NCI-H1694 treated with DMSO at 0.1 percent for 48 hours (cell line): ENCODE data around the gene TRNAU1AP.
"Not testable (repeated sequence)": the region's sequence is repeated elsewhere in the genome, so short reads cannot be mapped to it uniquely, and the experiment has no call there.

ENCODE experiments used
- DNase-seq: peaks from one replicate; lab custom pipeline; 2025; lab: John Stamatoyannopoulos, UW

The TRNAU1AP gene

DNA sequence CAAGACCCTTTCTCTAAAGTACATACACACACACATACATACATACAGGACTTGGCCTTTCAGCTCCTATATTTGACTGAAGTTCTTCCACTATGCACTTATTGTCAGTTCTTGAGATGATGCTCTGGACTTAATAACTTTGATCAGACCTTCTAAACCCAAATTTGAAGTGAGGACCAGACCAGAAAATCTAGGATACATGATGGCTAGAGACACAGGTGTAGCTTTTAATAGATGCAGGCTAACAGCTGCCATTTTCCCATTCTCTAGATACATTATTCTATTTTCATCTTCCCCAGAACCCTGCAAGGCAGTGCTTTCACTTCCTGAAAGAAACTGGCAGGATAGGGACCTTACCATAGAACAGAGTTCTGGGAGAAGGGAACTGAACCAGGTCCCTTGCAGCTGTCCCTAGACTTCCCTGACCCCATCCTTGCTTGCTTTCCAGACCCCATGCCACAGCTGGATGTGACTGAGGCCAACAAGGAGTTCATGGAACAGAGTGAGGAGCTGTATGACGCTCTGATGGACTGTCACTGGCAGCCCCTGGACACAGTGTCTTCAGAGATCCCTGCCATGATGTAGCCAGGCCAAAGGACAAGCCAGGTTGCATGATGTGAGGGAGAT lies 24.3 kb downstream of the TRNAU1AP start:
- no peak for DNase-seq

DNA sequence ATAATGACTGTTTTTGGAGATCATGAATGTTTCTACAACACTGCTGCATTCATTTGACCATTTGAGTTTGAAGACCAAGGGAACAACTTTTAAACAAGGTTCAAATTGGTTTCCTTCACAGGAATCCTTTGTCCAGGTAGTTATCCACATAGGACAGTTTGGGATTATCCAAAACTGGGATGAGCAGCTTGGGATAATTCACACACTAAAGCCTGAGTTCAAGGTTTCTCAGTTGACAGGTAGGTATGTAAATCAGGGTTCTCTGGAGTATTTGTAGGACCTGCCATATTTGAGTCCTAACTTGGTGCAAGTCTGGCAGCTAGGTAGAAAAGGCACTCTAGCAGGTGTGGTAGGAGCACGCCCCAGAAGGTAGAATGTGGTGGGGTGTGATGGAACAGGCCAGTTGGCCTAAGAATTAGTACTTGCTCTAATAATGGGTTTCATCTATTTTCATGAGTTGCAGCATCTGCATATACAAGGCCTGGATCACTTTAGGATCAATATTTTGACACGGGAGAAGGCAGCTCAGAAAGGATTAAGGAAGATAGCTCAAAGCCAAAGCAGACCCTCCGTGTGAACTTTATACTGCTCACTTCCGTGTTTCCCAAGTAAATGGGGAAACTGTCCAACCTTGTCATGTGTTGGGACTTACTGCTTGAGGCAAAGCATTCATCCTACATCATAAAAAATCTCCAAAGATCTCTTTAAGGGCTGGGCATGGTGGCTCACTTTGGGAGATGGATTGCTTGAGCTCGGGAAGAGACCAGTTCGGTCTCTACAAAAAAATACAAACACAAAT lies 25.1 kb downstream of the TRNAU1AP start:
- DNase-seq, result no peak

DNA sequence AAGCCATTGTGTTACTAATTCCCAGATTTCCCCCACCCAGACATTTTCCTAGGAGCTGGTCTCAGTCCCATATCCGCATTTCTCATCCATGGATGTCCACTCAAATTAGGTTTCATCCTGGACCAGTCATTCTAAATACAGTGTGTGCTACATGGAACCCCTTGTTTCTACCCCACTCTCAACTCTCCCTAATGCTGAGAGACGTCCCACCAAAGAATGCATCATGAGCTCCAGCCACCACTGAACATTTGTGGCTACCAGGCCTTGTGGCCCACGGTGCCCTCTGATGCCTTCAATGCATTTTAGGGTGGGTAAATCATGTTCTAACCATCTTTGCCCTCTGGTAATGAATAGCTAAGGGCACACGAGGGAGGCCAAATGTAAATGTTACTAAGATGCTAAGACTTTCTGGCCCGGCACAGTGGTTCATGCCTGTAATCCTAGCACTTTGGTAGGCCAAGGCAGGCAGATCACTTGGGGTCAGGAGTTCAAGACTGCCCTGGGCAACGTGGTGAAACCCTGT lies 25.9 kb downstream of the TRNAU1AP start:
- no peak for DNase-seq

DNA sequence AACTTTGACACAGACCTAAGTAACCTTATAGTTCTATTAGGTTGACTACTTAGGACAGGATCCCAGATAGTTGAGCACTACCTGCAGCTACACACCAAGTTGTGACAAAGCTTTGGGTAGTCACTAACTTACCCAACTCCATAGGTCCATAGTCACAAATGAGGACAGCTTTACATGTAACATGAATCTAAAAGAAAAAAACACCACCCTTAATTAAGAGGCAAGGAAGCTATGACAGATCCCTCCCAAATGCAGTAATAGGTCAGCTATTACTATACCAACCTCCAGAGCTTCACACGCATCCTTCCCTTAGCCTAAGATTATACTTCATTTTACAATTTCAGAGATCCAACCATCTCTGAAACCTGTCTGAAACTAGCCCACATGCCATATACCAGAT lies 26.5 kb downstream of the TRNAU1AP start:
- no peak for DNase-seq

DNA sequence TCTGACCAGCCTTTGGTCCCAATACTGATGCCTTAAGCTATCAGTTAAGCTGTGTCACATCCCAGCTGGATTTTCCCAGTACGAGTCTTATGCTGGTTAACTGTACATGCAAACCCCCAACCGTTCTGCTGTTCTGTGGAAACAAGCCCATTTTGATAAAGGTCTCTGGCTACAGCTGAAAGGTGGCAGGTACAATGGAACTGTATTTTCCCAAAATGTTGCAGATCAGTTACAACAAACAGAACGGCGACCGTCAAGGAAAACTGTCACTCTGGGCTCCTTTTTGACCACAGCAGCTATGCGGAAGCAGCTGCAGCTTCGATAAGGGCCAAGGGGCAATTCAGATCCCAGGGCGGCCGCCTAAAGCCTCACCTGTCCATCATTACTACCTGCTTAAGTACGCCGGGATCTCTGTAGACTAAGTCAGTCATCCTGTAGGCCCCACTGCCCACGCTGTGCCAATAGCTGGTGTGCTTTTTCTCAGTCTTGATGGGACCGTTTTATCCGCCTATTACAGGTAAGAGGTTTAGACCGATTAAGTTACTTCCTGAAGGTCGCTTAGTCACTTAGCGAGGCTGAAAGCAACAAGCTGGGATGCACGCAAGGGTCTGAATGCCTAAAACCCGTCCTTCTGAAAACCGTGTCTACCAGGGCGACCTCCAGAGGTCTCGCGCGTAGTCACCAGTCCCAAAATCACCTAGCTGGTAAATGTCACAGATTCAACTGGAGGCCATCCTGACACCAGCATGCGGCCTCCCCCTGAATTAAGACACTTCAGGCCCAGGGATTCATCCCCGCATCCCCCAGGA lies 28.0 kb downstream of the TRNAU1AP start:
- peak; percentile 49 for DNase-seq

DNA sequence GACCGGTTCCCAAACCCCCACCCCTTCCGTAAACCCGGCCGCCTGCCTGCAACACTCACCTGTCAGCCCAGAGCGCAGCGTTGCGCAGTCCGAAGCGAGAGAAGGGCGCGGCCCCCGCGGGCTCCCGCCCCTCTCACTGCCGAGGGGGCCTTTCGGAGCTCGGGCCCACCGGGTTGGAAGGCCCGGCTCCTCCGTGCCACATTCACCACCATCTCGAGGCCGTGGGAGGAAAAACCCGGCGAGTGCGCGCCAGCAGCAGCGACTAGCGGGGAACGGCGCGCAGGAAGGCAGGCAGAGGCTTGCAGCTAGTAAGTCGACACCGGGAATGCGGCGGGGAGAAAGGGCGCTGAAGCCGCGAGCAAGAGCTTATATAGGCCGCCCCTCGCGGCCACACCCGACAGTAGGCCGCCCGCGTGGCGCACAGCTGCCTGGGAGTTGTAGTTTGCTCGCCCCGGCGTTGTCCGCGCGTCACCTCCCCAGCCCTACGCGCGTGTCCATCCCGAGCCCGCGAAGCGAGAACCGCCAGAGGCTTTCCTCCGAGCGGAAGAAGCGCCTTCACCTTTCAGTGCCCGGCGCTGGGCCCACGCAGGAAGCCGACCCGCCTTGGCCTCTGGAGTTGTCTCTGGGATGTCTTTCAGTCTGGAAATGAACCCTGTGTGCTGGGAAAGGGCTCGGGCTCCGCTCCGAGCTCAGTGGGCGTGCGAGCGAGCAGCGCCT lies 28.8 kb downstream of the TRNAU1AP start:
- DNase-seq, result peak; percentile 90

DNA sequence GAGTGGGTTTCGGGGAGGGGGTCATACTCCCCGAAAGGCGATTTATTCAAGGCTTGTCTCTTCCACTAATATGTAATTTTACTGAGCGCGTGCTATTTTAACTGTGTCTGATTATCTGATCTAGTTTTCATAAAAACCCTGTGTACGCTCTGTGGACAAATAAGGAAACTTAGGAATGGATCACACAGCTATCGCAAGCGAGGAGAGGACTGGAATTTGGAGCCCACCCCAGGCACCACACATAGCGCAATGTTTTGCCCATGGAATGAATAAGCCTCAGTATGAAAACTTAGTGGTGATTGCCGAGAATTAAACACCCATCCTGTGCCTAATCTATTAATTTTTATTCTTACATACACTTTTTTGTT lies 29.3 kb downstream of the TRNAU1AP start:
- DNase-seq, result peak; percentile 36

DNA sequence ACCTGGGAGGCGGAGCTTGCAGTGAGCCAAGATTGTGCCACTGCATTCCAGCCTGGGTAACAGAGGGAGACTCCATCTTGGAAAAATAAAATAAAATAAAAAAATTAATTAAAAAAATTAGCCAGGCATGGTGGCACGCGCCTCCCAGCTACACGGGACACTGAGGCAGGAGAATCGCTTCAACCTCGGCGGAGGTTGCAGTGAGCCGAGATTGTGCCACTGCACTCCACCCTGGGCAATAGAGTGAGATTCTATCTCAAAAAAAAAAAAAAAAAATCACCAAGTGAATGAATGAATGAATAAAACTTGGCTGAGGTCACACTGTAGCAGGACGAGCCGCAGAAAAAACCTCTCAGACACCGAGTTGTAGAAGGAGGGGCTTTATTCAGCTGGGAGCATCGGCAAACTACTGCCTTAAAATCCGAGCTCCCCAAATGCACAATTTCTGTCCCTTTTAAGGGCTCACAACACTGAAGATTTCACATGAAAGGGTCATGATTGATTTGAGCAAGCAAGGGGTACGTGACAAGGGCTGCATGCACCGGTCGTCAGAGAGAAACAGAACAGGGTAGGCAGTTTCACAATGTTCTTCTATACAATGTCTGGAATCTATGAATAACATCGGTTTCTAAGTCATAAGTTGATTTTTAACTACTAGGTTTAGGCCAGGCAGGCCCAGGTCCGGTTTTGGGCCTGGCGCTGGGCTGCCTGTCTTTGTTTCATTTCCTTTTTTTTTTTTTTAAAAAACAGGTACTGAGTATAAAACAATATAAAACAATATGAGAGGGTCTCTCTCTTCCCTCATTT lies 33.9 kb downstream of the TRNAU1AP start:
- not testable (repeated sequence) for DNase-seq

DNA sequence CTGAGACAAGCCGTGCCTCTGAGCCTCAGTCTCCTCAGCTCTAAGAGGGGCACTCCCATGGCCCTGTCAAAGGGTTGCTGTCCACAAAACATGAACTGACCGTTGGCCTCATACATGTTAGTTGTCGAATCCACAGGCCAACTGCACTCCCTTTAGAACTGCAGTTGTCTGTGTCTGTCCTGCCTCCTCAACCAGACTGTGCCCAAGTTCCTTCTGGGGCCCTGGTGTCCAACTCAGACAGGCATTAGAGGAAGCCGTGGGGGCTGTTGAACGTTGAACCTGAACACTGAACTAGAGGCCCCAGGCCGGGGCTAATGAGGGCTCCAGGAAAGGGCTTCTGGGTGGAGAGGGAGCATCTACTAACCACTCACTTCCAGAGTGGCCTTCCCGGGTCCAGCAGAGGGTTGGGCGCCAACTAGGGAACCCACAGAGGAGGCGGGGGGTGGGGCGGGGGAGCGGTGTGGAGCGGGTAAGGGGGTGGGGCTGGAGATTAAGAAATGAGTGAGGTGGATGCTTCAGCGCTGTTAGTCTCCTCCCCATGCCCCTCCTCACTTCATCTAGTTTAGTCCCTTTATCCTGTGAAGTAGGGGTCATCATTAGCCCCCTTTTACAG lies 38.9 kb downstream of the TRNAU1AP start, which contains the start of gene RAB42:
TSS of gene RAB42 (plus strand) at position 558 of the 613 bp plus-strand sequence. CDS start 247 bp downstream, outside the sequence.
- no peak for DNase-seq

DNA sequence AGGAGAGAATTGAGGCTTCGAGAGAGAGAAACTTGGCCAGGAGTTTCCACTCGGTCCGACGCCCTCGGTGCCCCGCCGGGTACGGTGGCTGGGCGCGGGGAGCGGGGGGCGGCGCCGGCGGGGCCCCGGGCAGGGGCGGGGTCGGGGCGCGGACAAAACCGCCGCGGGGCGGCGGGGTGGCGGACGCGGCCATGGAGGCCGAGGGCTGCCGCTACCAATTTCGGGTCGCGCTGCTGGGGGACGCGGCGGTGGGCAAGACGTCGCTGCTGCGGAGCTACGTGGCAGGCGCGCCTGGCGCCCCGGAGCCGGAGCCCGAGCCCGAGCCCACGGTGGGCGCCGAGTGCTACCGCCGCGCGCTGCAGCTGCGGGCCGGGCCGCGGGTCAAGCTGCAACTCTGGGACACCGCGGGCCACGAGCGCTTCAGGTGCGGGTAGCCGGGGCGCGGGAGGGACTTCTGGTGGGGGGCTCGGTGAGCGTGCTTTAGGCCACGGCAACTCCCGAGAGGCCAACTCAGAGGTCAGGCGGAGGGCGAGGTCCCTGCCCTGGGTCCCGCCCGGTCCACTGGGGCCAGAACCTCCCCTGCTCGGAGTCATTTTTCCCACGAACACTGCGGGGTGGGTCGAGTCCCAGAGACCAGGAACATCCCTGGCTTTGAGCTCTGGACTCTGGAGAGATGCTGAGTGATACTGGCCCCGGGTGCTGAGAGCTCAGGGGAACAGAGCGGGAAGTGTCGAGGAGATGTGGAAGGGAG lies 39.6 kb downstream of the TRNAU1AP start:
- no peak for DNase-seq

DNA sequence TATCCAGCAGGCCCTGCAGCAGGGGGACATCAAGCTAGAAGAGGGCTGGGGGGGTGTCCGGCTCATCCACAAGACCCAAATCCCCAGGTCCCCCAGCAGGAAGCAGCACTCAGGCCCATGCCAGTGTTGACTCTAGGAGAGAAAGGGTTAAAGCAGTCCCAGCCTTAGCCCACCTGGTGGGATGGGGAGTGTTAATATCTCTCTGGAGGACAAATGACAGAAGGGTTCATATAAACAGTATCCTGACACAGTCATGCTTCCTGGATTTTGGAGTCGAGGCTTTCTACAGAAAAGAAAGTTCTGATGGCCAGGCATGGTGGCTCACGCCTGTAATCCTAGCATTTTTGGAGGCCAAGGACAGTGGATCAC lies 41.1 kb downstream of the TRNAU1AP start:
- DNase-seq, result not testable (repeated sequence)

DNA sequence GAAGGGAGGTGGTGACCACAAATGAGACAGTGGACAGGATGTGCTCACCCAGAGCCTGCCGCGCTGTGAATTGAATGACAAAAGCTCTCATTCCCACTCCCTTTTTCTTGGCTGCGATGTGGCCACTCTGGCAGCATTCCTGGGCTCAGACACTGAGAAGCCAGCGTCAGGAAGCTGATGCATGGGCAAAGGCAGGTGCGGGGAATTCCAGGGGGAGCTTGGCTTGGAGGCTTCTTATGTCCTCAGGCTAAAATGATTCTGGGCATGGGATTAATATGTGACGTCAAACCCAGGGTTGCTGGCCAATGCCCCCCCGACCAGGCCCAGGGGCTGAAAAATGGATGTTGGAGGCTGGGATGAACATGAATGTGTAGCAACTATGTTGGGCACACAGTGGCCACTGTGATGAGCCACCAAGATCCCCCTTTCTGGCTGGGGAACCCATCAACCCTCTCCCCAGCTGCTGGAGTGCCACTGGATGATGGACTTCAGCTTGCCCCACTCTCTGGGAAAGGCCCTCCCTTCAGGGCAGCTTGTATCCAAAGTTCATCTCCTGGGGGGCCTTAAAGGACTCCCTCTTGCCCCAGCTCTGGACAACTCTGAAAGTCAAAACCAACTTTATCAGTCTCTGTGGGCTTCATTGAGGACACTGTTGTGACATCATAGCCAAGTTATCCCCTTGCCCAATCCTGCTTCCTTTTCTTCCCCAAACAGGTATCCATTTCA lies 42.0 kb downstream of the TRNAU1AP start:
- not testable (repeated sequence) for DNase-seq

DNA sequence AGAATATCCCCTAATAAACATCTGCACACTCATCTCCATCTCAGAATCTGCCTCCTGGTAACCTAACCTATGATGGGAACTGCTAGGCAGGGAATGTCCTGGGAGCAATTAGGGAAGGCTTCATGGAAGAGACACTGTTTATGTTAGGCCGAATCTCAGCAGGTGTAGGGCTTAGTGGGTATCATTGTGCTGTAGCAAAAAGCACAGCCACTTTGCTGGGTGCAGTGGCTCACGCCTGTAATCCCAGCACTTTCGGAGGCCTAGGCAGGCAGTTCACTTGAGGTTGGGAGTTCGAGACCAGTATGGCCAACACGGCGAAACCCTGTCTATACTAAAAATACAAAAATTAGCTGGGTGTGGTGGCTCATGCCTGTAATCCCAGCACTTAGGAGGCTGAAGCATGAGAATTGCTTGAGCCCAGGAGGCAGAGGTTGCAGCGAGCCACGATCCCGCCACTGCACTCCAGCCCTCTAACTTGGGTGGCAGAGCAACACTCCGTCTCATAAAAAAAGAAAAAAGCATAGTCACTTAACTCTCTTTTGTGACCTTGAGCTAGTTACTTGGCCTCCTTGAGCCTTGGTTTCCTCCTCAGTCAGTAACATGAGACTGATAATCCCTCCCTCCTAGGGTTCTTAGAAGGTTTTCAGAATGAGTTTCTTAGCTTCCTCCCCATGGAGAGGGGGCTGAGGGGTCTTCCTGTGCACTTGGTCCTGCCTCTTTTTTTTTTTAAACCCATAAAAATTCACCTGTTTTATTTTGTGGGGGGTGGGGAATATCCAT lies 42.7 kb downstream of the TRNAU1AP start:
- no peak for DNase-seq

DNA sequence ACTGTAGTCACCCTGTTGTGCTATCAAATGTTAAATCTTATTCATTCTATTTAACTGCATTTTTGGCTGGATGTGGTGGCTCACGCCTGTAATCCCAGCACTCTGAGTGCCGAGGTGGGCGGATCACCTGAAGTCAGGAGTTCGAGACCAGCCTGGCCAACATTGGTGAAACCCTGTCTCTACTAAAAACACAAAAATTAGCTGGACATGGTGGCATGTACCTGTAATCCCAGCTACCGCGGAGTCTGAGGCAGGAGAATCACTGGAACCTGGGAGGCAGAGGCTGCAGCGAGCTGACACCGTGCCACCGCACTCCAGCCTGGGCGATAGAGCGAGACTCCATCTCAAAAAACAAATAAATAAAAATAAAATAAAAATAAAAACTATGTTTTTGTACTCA lies 43.4 kb downstream of the TRNAU1AP start:
- DNase-seq, result not testable (repeated sequence)

DNA sequence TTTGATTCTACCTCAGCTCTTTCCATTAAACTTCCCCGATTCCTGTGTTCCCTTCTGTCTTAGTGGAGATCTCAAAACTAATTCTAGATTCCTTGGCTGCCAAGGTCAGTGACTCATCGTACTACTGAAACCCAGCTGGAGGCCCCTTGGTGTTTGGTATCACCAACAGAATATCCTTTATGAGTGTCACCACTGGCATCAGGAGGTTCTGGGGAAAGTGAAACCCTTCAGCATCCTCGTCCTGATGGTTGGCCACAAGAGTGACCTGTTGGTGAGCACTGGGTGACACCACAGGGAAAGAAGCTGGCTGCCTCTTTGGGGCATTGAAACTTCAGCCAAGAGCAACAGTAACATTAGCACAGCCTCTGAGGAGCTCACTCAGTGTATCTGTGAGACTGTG lies 48.8 kb downstream of the TRNAU1AP start:
- no peak for DNase-seq

DNA sequence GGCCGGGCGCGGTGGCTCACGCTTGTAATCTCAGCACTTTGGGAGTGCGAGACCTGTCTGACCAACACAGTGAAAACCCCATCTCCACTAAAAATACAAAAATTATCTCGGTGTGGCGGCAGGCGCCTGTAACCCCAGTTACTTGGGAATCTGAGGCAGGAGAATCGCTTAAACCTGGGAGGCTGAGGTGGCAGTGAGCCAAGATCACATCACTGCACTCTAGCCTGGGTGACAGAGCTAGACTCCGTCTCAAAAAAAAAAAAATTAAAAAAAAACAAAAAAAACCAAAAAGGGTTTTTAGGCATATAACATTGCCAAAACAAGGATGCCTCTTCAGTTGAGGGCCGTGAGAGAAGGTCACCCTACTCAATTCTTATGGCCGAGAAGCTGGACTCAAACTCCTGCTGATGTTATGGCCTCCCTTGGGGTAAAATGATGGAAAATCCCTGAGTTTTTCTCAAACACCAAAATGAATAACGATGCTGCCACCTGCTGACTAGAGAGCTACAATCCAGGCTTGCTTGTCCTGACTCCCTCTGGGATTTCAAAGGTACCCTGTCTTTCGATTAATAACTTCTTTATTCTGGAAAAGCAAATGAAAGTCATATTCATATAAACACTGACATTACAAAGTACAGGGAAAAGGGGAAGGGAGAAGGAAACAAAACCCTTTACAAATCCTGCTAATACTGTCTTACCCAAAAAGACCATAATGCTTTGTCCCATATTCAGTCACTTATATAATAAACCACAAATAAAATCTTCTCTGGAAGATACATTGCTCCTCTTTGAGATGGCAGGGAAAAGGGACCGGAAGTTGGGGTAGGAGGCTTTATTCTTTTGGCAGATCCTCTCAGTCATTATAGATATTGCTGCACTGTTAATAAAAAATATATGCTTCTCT lies 49.9 kb downstream of the TRNAU1AP start:
- peak; percentile 56 for DNase-seq

DNA sequence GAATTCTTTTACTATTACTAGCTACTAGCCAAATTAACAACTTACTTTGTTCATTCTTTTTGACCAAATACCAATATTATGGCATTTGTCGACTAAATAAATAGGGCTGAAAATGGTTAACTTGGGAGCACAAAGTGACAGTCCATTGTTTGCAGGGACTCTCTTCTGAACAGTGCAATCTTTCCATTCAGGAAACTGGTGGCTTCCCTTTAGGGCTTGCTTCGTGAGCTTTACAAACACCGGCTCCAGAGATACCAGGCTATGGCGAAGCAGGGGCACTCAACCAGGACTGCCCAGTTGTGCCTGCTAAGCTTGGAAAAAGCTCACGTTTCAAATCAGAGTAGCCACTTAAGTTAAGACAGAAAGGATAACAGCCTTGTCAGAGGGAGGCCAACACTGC lies 51.5 kb downstream of the TRNAU1AP start:
- no peak for DNase-seq
